AG10803 (cell line): ENCODE results near the gene CCDC146.
A peak's percentile ranks its signal among the peaks of the same experiment; 100 is the strongest.

Source experiments
- DNase-seq: peaks from one replicate; pipeline ENCODE4 v3.0.0; 2010; ENCODE audit warnings: low read depth
- H3K4me3 ChIP-seq: 2 replicates; pipeline ENCODE4 v1.5.1; 2011; ENCODE audit warnings: mild to moderate bottlenecking, low read length, control low read depth
- TF ChIP-seq, protein P1 (sequence below): conservative IDR thresholded peaks from 2 replicates; pipeline ENCODE4 v1.5.1; 2011; ENCODE audit warnings: mild to moderate bottlenecking, low read length, control low read depth, inconsistent platforms

Gene CCDC146

DNA sequence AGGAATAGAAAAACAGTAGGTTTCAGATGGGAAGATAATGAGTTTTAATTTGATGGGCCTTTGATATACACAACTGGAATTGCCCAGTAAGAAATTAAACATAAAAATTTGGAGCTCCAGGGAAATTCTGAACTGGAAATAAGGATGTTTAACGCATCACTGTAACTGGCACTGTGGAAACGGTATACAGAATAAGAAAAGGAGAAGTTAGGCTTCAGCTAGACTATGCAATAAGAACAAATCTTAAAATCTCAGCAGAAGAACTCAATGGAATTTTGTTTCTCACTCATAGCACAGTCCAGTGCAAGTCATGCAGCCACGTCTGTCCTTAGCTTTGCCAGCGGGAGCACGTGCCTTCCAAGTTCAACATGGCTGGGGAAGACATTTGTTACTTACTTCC is 130.1 kb downstream of the CCDC146 start:
- TF ChIP-seq, protein P1, sequence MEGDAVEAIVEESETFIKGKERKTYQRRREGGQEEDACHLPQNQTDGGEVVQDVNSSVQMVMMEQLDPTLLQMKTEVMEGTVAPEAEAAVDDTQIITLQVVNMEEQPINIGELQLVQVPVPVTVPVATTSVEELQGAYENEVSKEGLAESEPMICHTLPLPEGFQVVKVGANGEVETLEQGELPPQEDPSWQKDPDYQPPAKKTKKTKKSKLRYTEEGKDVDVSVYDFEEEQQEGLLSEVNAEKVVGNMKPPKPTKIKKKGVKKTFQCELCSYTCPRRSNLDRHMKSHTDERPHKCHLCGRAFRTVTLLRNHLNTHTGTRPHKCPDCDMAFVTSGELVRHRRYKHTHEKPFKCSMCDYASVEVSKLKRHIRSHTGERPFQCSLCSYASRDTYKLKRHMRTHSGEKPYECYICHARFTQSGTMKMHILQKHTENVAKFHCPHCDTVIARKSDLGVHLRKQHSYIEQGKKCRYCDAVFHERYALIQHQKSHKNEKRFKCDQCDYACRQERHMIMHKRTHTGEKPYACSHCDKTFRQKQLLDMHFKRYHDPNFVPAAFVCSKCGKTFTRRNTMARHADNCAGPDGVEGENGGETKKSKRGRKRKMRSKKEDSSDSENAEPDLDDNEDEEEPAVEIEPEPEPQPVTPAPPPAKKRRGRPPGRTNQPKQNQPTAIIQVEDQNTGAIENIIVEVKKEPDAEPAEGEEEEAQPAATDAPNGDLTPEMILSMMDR, result no peak
- H3K4me3 ChIP-seq, result no peak overlapping the region
- DNase-seq, result no peak

DNA sequence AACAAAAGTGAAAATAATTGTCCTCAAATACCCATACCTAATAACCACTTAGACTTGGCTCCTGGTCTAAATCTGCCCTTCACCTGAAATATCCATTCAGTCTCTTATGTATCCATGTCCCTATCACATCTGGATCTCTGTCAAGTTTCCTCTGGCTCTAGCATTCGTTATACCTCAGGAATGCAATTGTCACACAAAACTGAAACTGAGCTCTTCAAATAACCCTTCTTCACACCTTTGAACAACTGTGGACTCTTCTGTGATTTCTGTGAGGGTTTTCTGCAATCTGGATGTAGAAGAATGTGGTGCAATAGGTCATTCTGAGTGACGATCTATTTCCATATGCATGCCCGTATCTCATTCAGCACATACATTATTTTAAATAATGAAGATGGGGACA is 130.7 kb downstream of the CCDC146 start:
- H3K4me3 ChIP-seq, result no peak overlapping the region
- TF ChIP-seq, protein P1, result no peak
- no peak for DNase-seq

DNA sequence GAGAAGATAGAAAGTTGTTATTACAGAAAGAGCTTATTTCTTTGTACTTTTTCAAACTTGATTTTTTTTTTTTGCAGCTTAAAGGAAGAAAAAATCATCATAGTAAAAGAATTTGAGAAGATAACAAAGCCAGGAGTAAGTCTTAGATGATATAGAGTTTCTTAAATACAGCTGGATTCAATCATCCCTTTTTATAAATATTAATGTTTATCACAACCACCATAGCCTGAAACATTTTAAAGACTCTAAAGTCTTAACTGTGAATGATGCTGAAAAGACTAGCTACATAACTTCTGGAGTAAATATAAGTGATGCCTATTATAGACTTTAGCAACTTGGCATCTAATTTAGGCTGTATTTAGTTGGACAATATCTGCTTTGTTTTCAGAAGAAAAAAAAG is 132.0 kb downstream of the CCDC146 start:
- TF ChIP-seq, protein P1, result no peak
- DNase-seq, result no peak
- H3K4me3 ChIP-seq, result no peak overlapping the region

DNA sequence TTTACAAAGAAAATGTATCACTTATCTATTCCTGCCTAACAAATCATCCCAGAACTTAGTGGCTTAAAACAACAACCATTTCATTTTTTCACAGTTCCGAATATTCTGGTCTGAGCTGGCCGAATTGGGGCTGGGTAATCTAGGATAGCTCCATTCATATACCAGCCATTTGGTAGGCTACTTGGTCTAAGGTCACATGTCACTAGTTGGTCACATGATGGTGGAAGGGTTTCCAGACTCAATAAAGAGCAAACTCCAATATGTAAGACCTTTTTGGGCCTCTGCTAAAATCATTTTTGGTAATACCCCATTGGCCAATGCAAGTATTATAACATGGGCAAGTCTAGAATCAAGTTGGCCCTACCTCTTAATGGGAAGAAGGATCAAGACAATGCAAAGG is 132.5 kb downstream of the CCDC146 start:
- no peak overlapping the region for H3K4me3 ChIP-seq
- DNase-seq, result no peak
- TF ChIP-seq, protein P1, result no peak

DNA sequence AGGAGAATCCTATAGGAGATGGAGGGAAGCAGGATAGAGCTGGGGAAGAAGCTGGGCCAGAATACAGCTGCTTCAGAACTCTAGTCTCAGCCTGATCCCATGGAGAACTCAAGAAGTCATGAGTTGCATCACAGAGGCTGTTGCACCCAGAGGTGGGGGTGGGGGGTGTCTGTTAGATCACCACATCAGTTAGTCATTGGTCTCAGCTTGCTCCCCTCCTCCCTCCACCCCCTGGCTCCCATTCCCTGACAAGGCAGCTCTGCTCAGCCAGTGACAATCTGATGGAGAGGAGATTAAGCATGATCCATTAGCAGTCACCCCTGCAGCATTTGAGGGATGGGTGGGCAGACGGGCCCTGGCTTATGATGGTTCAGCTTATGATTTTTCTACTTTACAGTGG is 135.6 kb downstream of the CCDC146 start:
- TF ChIP-seq, protein P1, result no peak
- DNase-seq, result peak; percentile 37
- no peak overlapping the region for H3K4me3 ChIP-seq

DNA sequence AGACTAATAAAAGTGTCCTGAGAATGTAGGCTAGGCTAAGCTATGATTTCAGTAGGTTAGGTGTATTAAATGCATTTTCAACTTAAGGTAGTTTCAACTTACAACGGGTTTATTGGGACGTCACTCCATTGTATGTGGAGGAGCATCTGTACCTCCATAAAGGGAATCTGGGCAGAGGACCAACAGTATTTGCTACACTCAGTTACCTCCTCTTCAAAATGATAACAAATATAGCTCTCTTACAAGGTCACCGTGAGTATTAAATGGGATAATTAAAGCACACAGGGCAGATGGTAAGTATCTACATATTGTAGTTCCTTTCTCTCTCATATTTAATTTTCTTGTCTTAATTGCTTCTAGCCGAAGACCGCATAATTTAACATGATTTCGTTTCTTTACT is 136.2 kb downstream of the CCDC146 start:
- TF ChIP-seq, protein P1, result no peak
- no peak for DNase-seq

DNA sequence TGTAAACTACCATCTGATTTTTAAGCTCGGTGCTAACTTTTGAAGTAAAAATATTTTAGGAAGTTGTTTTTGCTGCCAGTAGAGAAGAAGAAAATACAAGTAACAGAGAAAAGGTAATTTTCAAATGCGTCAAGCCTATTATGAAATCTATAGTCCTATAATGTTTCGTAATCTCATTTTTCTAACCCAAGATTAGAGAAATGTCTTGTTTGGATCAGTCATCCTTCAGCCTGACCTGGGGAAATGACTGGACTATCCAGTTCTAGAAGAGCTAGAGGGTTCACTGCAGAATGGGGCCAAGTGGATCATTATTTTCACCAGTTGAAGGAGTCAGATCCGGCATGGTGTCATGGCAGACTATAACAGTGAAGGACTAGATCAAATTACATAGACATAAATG is 139.9 kb downstream of the CCDC146 start:
- DNase-seq, result no peak
- H3K4me3 ChIP-seq, result no peak overlapping the region
- TF ChIP-seq, protein P1, result no peak

More for the DNA sequence above, 136.2 kb downstream of the CCDC146 start:
- H3K4me3 ChIP-seq, result no peak overlapping the region
